ENCODE measurements around the gene ASTN1. TPM values are rescaled to one million over a fixed set of nuclear protein-coding genes. Genes with fewer than 3 reads are reported as not detected.

ASTN1 gene
- total and polyA plus RNA-seq, 2 of the 4 experiments (the other 2 are of a cell fraction) = under 0.01 to 0.07 TPM

DNA sequence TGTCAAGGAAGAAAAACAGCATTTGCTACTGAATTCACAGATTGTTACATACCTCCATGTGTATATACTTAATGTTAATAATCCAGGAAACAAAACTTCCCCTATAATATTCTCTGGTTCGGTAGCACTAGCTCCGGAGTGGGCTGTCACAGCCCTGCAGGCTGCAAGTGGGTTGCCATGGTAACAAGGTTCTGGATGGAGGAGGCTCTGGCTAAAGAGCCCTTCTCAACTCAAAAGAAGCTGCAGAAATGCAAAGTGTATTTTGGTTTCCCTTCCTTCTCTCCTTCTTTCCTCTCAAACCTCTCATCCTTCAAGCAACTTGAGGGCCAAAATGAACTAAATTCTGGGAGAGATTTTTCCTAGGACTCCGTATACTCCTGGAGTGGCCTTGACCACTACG, 45.2 kb downstream of the ASTN1 start:
- intact Hi-C loops (cut with micrococcal nuclease) (no loop called here), in situ Hi-C loops (cut with MboI; ENCODE audit: low sequenced_read_pairs) (no loop called here), dilution Hi-C loops (cut with HindIII; ENCODE audit: low sequenced_read_pairs, unreplicated experiment) (no loop called here)
- H3K4me1 ChIP-seq (ENCODE audit: control insufficient read depth, insufficient read depth, low read length) = no peaks in the 10 kb centered on the region
- H3K79me1 ChIP-seq (ENCODE audit: low read depth in 1 of 2, low read length in 2 of 2) = no peaks in the 10 kb centered on the region
- no peaks in the 10 kb centered on the region for H3K36me3 ChIP-seq (ENCODE audit: control insufficient read depth, insufficient read depth, low read length)
- no CpG with 5 or more reads among the region's 4 CpGs for WGBS, 2 experiments (ENCODE audit: extremely low coverage in 2 of 2, insufficient read length in 1 of 2)
- no peak overlapping the region for H4K91ac ChIP-seq (ENCODE audit: insufficient read depth, low read depth, low read length)
- no peak for ATAC-seq (ENCODE audit: low read depth)
- no peak overlapping the region for H2AFZ ChIP-seq (replicated peaks; ENCODE audit: low read length, poor library complexity)
- H3K9me1 ChIP-seq (ENCODE audit: insufficient read depth, low read length) = no peaks in the 10 kb centered on the region
- H4K20me1 ChIP-seq (ENCODE audit: insufficient read depth, low read length) = no peaks in the 10 kb centered on the region
- TF ChIP-seq BHLHE40 (IDR thresholded peaks at IDR 0.05; ENCODE audit: low read depth, low read length) = no peak
- no peak for TF ChIP-seq RCOR1 (IDR thresholded peaks at IDR 0.05; ENCODE audit: insufficient replicate concordance, low read length)
- no peak for TF ChIP-seq MAFK (IDR thresholded peaks at IDR 0.05; ENCODE audit: low read depth, low read length)
- no peak for TF ChIP-seq RFX5 (IDR thresholded peaks at IDR 0.05; ENCODE audit: low read depth, low read length)
- TF ChIP-seq CEBPB (IDR thresholded peaks at IDR 0.05; ENCODE audit: low read depth, low read length) = no peak
- no peak for TF ChIP-seq MXI1 (IDR thresholded peaks at IDR 0.05; ENCODE audit: borderline replicate concordance, low read depth, low read length)
- no peak for TF ChIP-seq POLR2A (IDR thresholded peaks at IDR 0.05; ENCODE audit: low read depth, low read length)
- TF ChIP-seq NFE2L2 (IDR thresholded peaks at IDR 0.05; ENCODE audit: low read depth, low read length) = no peak
- TF ChIP-seq ELK1 (IDR thresholded peaks at IDR 0.05; ENCODE audit: borderline replicate concordance, low read depth, low read length) = no peak
- TF ChIP-seq, protein P1, sequence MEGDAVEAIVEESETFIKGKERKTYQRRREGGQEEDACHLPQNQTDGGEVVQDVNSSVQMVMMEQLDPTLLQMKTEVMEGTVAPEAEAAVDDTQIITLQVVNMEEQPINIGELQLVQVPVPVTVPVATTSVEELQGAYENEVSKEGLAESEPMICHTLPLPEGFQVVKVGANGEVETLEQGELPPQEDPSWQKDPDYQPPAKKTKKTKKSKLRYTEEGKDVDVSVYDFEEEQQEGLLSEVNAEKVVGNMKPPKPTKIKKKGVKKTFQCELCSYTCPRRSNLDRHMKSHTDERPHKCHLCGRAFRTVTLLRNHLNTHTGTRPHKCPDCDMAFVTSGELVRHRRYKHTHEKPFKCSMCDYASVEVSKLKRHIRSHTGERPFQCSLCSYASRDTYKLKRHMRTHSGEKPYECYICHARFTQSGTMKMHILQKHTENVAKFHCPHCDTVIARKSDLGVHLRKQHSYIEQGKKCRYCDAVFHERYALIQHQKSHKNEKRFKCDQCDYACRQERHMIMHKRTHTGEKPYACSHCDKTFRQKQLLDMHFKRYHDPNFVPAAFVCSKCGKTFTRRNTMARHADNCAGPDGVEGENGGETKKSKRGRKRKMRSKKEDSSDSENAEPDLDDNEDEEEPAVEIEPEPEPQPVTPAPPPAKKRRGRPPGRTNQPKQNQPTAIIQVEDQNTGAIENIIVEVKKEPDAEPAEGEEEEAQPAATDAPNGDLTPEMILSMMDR (conservative IDR thresholded peaks at IDR 0.05; ENCODE audit: low read depth, low read length) = no peak
- no peak for TF ChIP-seq SMC3 (IDR thresholded peaks at IDR 0.05; ENCODE audit: low read depth, low read length)
- no peak for TF ChIP-seq MAZ (IDR thresholded peaks at IDR 0.05; ENCODE audit: borderline replicate concordance, low read depth, low read length)
- no peak for TF ChIP-seq FOS (IDR thresholded peaks at IDR 0.05; ENCODE audit: low read depth, low read length)
- H2AK9ac ChIP-seq (replicated peaks; ENCODE audit: low read depth, low read length, poor library complexity) = no peak overlapping the region
- H3K14ac ChIP-seq (replicated peaks; ENCODE audit: low read depth, low read length) = no peak overlapping the region
- H3K4me3 ChIP-seq (ENCODE audit: insufficient read depth, low read depth, low read length) = no peak overlapping the region
- H2BK120ac ChIP-seq (ENCODE audit: low read depth, low read length) = no peak overlapping the region
- no peak overlapping the region for H3K9ac ChIP-seq (ENCODE audit: low read depth, low read length)
- CTCF ChIA-PET = interaction anchor here (0.6 kb wide), 1 partner anchor 44 kb away, joined by 7 read pairs; no protein-coding TSS in a partner anchor
- H2AK5ac ChIP-seq (ENCODE audit: low read depth, low read length) = no peak overlapping the region
- no peaks in the 10 kb centered on the region for H3K9me3 ChIP-seq (ENCODE audit: control insufficient read depth, insufficient read depth, low read length)
- no peak overlapping the region for H3K23ac ChIP-seq (ENCODE audit: low read depth, low read length)
- H4K5ac ChIP-seq (ENCODE audit: low read depth, low read length) = no peak overlapping the region
- no TSS peak for BruUV-seq (replicated peaks)
- H3K4me2 ChIP-seq (ENCODE audit: low read depth, low read length) = no peak overlapping the region
- no peak overlapping the region for H2BK15ac ChIP-seq (ENCODE audit: low read depth, low read length)
- no peak overlapping the region for H4K8ac ChIP-seq (ENCODE audit: low read depth in 2 of 2, low read length in 2 of 2)
- no peak overlapping the region for H3K27ac ChIP-seq (ENCODE audit: insufficient read depth, low read length)
- no peak overlapping the region for H2BK20ac ChIP-seq (ENCODE audit: low read depth, low read length)
- H3K56ac ChIP-seq (ENCODE audit: extremely low read depth, insufficient read depth, low read length) = no peak overlapping the region
- no peak for DNase-seq
- no peaks in the 10 kb centered on the region for H3K27me3 ChIP-seq (ENCODE audit: control insufficient read depth, insufficient read depth, low read length)
- H3K18ac ChIP-seq (ENCODE audit: low read depth, low read length) = no peak overlapping the region
- H3K4ac ChIP-seq (ENCODE audit: low read depth, low read length) = no peak overlapping the region
- POLR2A ChIA-PET (ENCODE audit: unreplicated experiment) = no interaction called here
- H2BK5ac ChIP-seq (ENCODE audit: low read depth, low read length, poor library complexity, severe bottlenecking) = no peak overlapping the region

Data from IMR-90 (cell line).